Measurements from ENCODE around the gene SLC35F5. TPM values are rescaled to one million over a fixed set of nuclear protein-coding genes. Genes with fewer than 3 reads are reported as not detected.

SLC35F5 gene
- total and polyA plus RNA-seq, 10 of the 15 experiments (the other 5 are each of a cell fraction or from before 2014, with no cell fraction given) = 1.8 to 31.3 (median 16.5) TPM

- Histone ChIP-seq H3K9me3 (replicated peaks; ENCODE audit: control insufficient read depth, insufficient read depth, low read length) (no peaks in the 10 kb centered on the region), H3K4me3 (no peak overlapping the region), H2AFZ (ENCODE audit: control insufficient read depth, low read depth, low read length) (no peak overlapping the region), H4K20me1 (ENCODE audit: control insufficient read depth, insufficient read depth) (no peaks in the 10 kb centered on the region), H3K4me2 (ENCODE audit: control insufficient read depth, insufficient read depth) (no peak overlapping the region), H3K27me3 (replicated peaks in 1 of 2; ENCODE audit: control insufficient read depth in 2 of 2, insufficient read depth in 2 of 2, low read length in 1 of 2) (no peaks in the 10 kb centered on the region), H3K4me1 (ENCODE audit: control insufficient read depth, insufficient read depth, low read length) (peaks cover 2% of the 10 kb centered on the region), H3K9ac (ENCODE audit: control insufficient read depth, insufficient read depth, low read length) (no peak overlapping the region), H3K79me2 (ENCODE audit: control insufficient read depth, insufficient read depth, low read length) (no peaks in the 10 kb centered on the region), H3K36me3 (ENCODE audit: control insufficient read depth in 2 of 2, insufficient read depth in 2 of 2, low read length in 1 of 2) (no peaks in the 10 kb centered on the region), H3K27ac (ENCODE audit: control insufficient read depth, insufficient read depth) (no peak overlapping the region)
- SMC1A ChIA-PET (ENCODE audit: uncharacterized antibody, unreplicated experiment) = no interaction called here
- WGBS (ENCODE audit: insufficient coverage, insufficient replicate concordance, low lambda C conversion rate, missing lambda C conversion rate) = 12% methylated on average over 2 of the region's 2 CpGs
- intact Hi-C loops (cut with micrococcal nuclease; ENCODE audit: unreplicated experiment) (no loop called here), in situ Hi-C loops (cut with MboI) (no loop called here)
- no peak for FAIRE-seq
- CTCF ChIA-PET = no interaction called here
- no peak for DNase-seq (ENCODE audit: low read depth, low spot score)
- BruUV-seq (replicated peaks) = no TSS peak
- ATAC-seq = no peak
- RAD21 ChIA-PET (ENCODE audit: unreplicated experiment) = no interaction called here
- POLR2A ChIA-PET = no interaction called here
- TF ChIP-seq LARP7 (IDR thresholded peaks at IDR 0.05) (no peak), MXI1 (IDR thresholded peaks at IDR 0.05; ENCODE audit: low read depth, low read length) (no peak), NRF1 (conservative IDR thresholded peaks at IDR 0.05; ENCODE audit: low read depth, low read length) (no peak), DPF2 (IDR thresholded peaks at IDR 0.05) (no peak), ZNF592 (IDR thresholded peaks at IDR 0.05) (no peak), ZNF622 (IDR thresholded peaks at IDR 0.05) (no peak), WRNIP1 (IDR thresholded peaks at IDR 0.05; ENCODE audit: borderline replicate concordance, low read depth, low read length) (no peak), CBX5 (IDR thresholded peaks at IDR 0.05; ENCODE audit: low read depth) (no peak), SIX5 (IDR thresholded peaks at IDR 0.05; ENCODE audit: low read depth, low read length, severe bottlenecking) (no peak), NBN (IDR thresholded peaks at IDR 0.05) (no peak), SUZ12 (IDR thresholded peaks at IDR 0.05; ENCODE audit: unreplicated experiment) (no peak), ESRRA (IDR thresholded peaks at IDR 0.05; ENCODE audit: low read length) (no peak), CEBPZ (IDR thresholded peaks at IDR 0.05; ENCODE audit: low read depth, low read length) (no peak)
- TF ChIP-seq, protein P1, sequence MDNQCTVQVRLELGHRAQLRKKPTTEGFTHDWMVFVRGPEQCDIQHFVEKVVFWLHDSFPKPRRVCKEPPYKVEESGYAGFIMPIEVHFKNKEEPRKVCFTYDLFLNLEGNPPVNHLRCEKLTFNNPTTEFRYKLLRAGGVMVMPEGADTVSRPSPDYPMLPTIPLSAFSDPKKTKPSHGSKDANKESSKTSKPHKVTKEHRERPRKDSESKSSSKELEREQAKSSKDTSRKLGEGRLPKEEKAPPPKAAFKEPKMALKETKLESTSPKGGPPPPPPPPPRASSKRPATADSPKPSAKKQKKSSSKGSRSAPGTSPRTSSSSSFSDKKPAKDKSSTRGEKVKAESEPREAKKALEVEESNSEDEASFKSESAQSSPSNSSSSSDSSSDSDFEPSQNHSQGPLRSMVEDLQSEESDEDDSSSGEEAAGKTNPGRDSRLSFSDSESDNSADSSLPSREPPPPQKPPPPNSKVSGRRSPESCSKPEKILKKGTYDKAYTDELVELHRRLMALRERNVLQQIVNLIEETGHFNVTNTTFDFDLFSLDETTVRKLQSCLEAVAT (IDR thresholded peaks at IDR 0.05) = no peak
- TF ChIP-seq, protein P2, sequence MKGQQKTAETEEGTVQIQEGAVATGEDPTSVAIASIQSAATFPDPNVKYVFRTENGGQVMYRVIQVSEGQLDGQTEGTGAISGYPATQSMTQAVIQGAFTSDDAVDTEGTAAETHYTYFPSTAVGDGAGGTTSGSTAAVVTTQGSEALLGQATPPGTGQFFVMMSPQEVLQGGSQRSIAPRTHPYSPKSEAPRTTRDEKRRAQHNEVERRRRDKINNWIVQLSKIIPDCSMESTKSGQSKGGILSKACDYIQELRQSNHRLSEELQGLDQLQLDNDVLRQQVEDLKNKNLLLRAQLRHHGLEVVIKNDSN (IDR thresholded peaks at IDR 0.05; ENCODE audit: borderline replicate concordance, extremely low read length, insufficient read depth, low read depth, low read length) = no peak
Measured at GRCh38 chr2:113797237-113797636, 40.8 kb upstream of the SLC35F5 start.

All from GM12878 (cell line).